ENCODE data around the gene TTLL7.

DNA sequence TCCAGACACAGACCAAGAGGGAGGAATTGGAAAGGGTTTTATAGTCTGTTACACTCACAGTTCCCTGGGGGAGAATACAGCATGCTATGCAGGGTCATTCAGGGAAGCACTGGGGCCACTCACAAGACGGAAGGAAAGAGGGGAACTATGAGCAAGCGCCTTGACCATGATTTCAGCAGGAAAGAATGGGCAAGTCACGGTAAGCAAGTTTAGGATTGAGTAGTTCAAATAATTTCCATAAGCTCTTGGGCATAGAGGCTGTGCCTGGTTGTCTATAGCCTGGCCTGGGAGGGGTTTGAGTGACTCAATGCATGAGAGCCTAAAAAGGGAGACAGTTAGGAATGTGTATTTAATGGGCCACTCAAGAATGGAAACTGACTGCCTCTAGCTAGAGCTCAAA, 176.7 kb downstream of the TTLL7 start:
- no peak for TF ChIP-seq EZH2phosphoT487 (IDR thresholded peaks at IDR 0.05; ENCODE audit: insufficient read depth, low read depth)
- no peak for TF ChIP-seq EZH2 (IDR thresholded peaks at IDR 0.05; ENCODE audit: insufficient read depth, poor library complexity, severe bottlenecking)
